ENCODE measurements around the gene HOXC10.

Gene HOXC10

DNA sequence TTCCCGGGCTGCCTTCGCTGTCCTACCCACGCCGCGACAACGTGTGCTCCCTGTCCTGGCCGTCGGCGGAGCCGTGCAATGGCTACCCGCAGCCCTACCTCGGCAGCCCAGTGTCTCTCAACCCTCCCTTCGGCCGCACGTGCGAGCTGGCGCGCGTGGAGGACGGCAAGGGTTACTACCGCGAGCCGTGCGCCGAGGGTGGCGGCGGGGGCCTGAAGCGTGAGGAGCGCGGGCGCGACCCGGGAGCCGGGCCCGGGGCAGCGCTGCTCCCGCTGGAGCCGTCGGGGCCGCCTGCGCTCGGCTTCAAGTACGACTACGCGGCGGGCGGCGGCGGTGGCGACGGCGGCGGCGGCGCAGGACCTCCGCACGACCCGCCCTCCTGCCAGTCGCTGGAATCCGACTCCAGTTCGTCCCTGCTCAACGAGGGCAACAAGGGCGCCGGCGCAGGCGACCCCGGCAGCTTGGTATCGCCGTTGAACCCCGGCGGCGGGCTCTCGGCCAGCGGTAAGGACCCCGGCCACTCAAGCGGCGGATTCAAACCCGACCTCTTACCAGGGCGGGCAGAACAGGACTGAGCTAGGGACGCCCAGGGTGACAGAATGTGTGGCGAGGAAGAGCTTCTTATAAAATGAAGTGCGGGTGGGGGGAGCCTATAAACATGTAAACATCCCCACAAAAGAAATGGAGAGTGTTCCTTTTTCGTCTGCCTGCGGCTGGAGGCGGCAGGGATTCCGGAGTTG, 29.7 kb upstream of the HOXC10 start:
- no peaks in the 10 kb centered on the region for H3F3A ChIP-seq (ENCODE audit: control insufficient read depth, insufficient read depth)
- H4K20me1 ChIP-seq (ENCODE audit: control insufficient read depth, insufficient read depth, low read depth, low read length), result no peaks in the 10 kb centered on the region
- H3K4me3 ChIP-seq (ENCODE audit: low read length), result no peak overlapping the region
- no peak overlapping the region for H3K27ac ChIP-seq (ENCODE audit: low read depth, low read length)
- H3K79me2 ChIP-seq (ENCODE audit: control insufficient read depth, low read length), result no peaks in the 10 kb centered on the region
- no peak overlapping the region for H3K4me2 ChIP-seq (ENCODE audit: low read length)
- no peaks in the 10 kb centered on the region for H3K9me2 ChIP-seq (replicated peaks; ENCODE audit: control insufficient read depth, low read length)
- no peaks in the 10 kb centered on the region for H3K36me3 ChIP-seq (ENCODE audit: control insufficient read depth, low read length)
- H3K27me3 ChIP-seq (ENCODE audit: control insufficient read depth, low read length), result peaks cover 84% of the 10 kb centered on the region
- no peaks in the 10 kb centered on the region for H3K4me1 ChIP-seq (ENCODE audit: control insufficient read depth, low read length)
- TF ChIP-seq, protein P1, sequence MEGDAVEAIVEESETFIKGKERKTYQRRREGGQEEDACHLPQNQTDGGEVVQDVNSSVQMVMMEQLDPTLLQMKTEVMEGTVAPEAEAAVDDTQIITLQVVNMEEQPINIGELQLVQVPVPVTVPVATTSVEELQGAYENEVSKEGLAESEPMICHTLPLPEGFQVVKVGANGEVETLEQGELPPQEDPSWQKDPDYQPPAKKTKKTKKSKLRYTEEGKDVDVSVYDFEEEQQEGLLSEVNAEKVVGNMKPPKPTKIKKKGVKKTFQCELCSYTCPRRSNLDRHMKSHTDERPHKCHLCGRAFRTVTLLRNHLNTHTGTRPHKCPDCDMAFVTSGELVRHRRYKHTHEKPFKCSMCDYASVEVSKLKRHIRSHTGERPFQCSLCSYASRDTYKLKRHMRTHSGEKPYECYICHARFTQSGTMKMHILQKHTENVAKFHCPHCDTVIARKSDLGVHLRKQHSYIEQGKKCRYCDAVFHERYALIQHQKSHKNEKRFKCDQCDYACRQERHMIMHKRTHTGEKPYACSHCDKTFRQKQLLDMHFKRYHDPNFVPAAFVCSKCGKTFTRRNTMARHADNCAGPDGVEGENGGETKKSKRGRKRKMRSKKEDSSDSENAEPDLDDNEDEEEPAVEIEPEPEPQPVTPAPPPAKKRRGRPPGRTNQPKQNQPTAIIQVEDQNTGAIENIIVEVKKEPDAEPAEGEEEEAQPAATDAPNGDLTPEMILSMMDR (IDR thresholded peaks at IDR 0.05; ENCODE audit: low read depth, low read length, poor library complexity, severe bottlenecking), result no peak
- TF ChIP-seq EZH2phosphoT487 (IDR thresholded peaks at IDR 0.05; ENCODE audit: borderline replicate concordance, low read length), result no peak
- no peaks in the 10 kb centered on the region for H3K9me3 ChIP-seq (ENCODE audit: control insufficient read depth, insufficient read depth, low read length)

DNA sequence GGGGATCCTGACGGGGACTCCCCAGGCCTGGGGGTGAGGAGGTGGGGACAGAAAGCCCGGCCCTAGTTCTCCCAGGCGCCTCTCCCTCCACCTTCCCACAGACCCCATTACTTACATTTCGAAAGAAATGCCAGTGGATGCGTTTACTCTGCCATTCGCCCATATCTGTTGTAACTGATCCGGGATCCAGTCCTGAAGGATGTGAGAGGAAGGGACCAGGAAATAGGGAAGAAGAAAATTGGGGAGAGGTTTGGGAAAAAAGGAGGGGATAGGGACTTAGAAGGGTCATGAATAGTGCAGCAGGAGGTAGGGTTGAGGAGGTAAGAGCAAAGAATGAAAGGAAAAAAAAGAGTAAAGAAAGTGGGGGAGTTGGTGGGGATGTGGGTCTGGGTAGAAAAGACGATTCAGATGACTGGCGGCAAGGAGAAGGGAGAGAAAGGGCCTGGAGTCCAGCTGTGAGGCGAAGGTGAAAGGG, 29.1 kb upstream of the HOXC10 start:
- Histone ChIP-seq H3K9me3 (ENCODE audit: control insufficient read depth, insufficient read depth, low read length) (no peaks in the 10 kb centered on the region), H4K20me1 (ENCODE audit: control insufficient read depth, insufficient read depth, low read depth, low read length) (no peaks in the 10 kb centered on the region), H3K4me1 (ENCODE audit: control insufficient read depth, low read length) (no peaks in the 10 kb centered on the region), H3K4me3 (ENCODE audit: low read length) (no peak overlapping the region), H3K4me2 (ENCODE audit: low read length) (no peak overlapping the region), H3F3A (ENCODE audit: control insufficient read depth, insufficient read depth) (no peaks in the 10 kb centered on the region), H3K36me3 (ENCODE audit: control insufficient read depth, low read length) (no peaks in the 10 kb centered on the region), H3K27me3 (ENCODE audit: control insufficient read depth, low read length) (peaks cover 78% of the 10 kb centered on the region), H3K79me2 (ENCODE audit: control insufficient read depth, low read length) (no peaks in the 10 kb centered on the region), H3K9me2 (replicated peaks; ENCODE audit: control insufficient read depth, low read length) (no peaks in the 10 kb centered on the region), H3K27ac (ENCODE audit: low read depth, low read length) (no peak overlapping the region)
- no peak for TF ChIP-seq EZH2phosphoT487 (IDR thresholded peaks at IDR 0.05; ENCODE audit: borderline replicate concordance, low read length)
- TF ChIP-seq, protein P1 (IDR thresholded peaks at IDR 0.05; ENCODE audit: low read depth, low read length, poor library complexity, severe bottlenecking), result no peak

DNA sequence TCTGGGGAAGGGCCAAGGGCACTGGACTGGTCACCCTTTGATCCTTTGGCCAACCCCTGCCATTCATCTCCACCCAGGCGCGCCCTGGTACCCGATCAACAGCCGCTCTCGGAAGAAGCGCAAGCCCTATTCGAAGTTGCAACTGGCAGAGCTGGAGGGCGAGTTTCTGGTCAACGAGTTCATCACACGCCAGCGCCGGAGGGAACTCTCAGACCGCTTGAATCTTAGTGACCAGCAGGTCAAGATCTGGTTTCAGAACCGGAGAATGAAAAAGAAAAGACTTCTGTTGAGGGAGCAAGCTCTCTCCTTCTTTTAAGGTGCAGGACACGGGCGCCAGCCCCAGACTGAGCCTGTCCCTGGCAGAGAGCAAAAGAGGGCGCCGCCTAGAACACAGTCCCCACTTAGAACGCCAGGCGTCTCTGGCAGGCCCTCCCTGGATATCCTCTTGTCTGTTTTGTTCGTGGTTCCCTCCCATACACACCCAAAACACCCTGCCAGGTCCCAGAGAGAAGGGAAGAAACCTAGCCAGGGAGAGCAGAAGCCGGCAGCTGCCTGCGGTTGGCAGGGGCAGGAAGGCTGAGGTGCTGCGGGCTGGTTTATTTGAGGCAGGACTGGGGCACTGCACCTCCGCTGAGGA, 28.6 kb upstream of the HOXC10 start:
- H3K9me2 ChIP-seq (replicated peaks; ENCODE audit: control insufficient read depth, low read length), result no peaks in the 10 kb centered on the region
- no peaks in the 10 kb centered on the region for H3F3A ChIP-seq (ENCODE audit: control insufficient read depth, insufficient read depth)
- no peaks in the 10 kb centered on the region for H3K9me3 ChIP-seq (ENCODE audit: control insufficient read depth, insufficient read depth, low read length)
- H3K36me3 ChIP-seq (ENCODE audit: control insufficient read depth, low read length), result no peaks in the 10 kb centered on the region
- no peaks in the 10 kb centered on the region for H3K4me1 ChIP-seq (ENCODE audit: control insufficient read depth, low read length)
- no peak overlapping the region for H3K27ac ChIP-seq (ENCODE audit: low read depth, low read length)
- H3K4me2 ChIP-seq (ENCODE audit: low read length), result no peak overlapping the region
- peaks cover 73% of the 10 kb centered on the region for H3K27me3 ChIP-seq (ENCODE audit: control insufficient read depth, low read length)
- TF ChIP-seq, protein P1 (IDR thresholded peaks at IDR 0.05; ENCODE audit: low read depth, low read length, poor library complexity, severe bottlenecking), result no peak
- no peak for TF ChIP-seq EZH2phosphoT487 (IDR thresholded peaks at IDR 0.05; ENCODE audit: borderline replicate concordance, low read length)
- H4K20me1 ChIP-seq (ENCODE audit: control insufficient read depth, insufficient read depth, low read depth, low read length), result no peaks in the 10 kb centered on the region
- no peaks in the 10 kb centered on the region for H3K79me2 ChIP-seq (ENCODE audit: control insufficient read depth, low read length)
- no peak overlapping the region for H3K4me3 ChIP-seq (ENCODE audit: low read length)

Data from DOHH2 (cell line).